K562 treated with DMSO at 1 percent for 48 hours (cell line): ENCODE data around the gene LRRC28. TPM values are rescaled to one million over a fixed set of nuclear protein-coding genes. Genes with fewer than 3 reads are reported as not detected.

Experiments
- total RNA-seq: library from RNA; unstranded; fragments of 300-600 nt; gene quantifications from 2 replicates; pipeline ENCODE4 v1.2.3, GENCODE V29; 2022; ENCODE audit warnings: low replicate concordance; ENCODE audit errors: extremely low read depth

Gene LRRC28
- total RNA-seq: not detected in 2 replicates

GRCh38 chr15:99250857-99251841 lies at the start of gene LRRC28:
TSS of gene LRRC28 (plus strand) at chr15:99251481. CDS start at chr15:99255958, 4,477 bp downstream.

GRCh38 chr15:99249270-99249841 lies 1.9 kb upstream of the LRRC28 start, which contains the start of gene TTC23:
TSS of gene TTC23 (minus strand) at chr15:99249581. CDS start at chr15:99228712, 20,869 bp downstream.

Other genes with a start within 250 kb of the LRRC28 start
- gene PGPEP1L, start 243.7 kb upstream of the LRRC28 start, total RNA-seq: not detected in 2 replicates
- gene SYNM, start 146.4 kb upstream of the LRRC28 start, total RNA-seq: not detected in 2 replicates
- gene TTC23, start 1.9 kb upstream of the LRRC28 start, total RNA-seq: not detected in 2 replicates